ENCODE measurements around the gene NEUROD2.

DNA sequence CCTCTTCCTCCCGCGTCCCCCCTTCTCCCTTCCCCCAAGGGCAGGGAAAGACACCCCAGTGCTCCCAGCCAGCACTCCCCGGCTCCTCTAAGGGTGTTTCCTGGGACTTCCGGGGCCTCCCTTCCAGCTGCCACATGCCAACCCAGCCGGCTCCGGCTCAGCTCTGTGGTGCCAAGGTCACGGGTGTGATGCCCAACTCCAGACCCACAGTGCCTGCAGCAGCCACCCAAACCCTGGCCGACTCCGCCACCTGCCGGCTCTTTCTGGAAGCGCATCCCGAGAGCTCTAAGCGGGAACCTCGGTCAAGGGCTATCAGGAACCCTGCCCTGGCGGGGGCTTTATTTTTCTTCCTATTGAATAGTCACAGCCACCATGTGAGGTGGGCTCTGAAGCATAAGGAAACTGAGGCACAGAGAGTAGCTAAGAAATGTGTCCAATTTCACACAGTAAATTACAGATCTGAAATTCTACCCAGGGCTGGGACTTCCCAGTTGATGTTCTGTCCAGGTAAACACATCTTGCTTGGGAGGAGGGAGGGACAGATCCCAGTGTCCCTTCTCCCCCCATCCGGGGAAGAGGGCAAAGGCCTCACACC lies 15.7 kb upstream of the NEUROD2 start:
- no peak for TF ChIP-seq EZH2 (IDR thresholded peaks at IDR 0.05; ENCODE audit: insufficient read depth, low read length)
- TF ChIP-seq, protein P1, sequence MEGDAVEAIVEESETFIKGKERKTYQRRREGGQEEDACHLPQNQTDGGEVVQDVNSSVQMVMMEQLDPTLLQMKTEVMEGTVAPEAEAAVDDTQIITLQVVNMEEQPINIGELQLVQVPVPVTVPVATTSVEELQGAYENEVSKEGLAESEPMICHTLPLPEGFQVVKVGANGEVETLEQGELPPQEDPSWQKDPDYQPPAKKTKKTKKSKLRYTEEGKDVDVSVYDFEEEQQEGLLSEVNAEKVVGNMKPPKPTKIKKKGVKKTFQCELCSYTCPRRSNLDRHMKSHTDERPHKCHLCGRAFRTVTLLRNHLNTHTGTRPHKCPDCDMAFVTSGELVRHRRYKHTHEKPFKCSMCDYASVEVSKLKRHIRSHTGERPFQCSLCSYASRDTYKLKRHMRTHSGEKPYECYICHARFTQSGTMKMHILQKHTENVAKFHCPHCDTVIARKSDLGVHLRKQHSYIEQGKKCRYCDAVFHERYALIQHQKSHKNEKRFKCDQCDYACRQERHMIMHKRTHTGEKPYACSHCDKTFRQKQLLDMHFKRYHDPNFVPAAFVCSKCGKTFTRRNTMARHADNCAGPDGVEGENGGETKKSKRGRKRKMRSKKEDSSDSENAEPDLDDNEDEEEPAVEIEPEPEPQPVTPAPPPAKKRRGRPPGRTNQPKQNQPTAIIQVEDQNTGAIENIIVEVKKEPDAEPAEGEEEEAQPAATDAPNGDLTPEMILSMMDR (IDR thresholded peaks at IDR 0.05; ENCODE audit: insufficient read depth, low read depth, low read length), result peak; percentile 68

Measured in astrocyte (in vitro differentiated cells and primary cell).